IPS-NIHi11 (cell line): Measurements from ENCODE around the gene ZNF17.
"Not testable (repeated sequence)": the region's sequence is repeated elsewhere in the genome, so short reads cannot be mapped to it uniquely, and the experiment has no call there.

Source experiments
- DNase-seq: peaks from one replicate; pipeline ENCODE4 v3.0.0; 2012; ENCODE audit warnings: mixed read lengths, low spot score

ZNF17 gene

GRCh38 chr19:57410877-57411671, at the start of gene ZNF17:
Gene ZNF17, plus strand, starts transcription at chr19:57411161. Its CDS starts 2,455 bp downstream, at chr19:57413616.
- DNase-seq = peak; percentile 97

- DNase-seq = no peak
These were observed 48.5 kb upstream of the ZNF17 start for GRCh38 chr19:57362419-57362818.

DNA sequence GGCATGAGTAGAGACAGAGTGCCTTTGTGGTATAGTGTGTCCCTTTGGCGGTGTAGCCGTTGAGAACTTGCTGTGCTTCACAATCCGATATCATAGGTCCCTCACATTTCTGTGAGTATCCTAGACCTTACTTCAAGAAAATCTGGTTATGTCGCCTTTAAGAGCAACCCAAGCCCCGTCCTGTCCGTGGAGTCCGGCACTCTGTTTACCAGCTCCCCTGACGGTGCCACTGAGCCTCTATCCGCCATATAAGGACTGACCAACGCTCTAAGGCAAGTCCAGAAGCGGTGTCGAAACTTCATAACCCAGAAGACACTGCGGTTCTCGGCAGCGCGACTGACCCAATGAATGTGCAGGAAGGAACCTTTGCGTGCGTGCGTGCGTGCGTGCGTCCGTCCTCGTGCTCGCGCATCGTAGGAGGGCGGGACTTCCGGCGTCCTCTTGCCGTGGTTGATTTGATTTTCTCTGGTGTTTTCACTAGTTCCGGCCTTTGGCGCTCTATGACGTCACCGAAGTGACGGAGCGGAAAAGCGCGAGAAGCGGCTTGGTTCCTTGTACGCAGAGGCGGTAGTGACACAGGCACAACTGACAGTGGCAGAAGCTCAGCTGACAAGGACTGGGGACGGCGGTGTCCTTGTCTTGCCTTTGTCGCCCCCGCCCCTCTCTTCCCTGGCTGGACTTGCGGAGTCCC, 47.8 kb upstream of the ZNF17 start, which contains the start of the genes TRAPPC2B and ZNF547:
TSS of gene TRAPPC2B (plus strand) at position 555 of the 691 bp plus-strand sequence. CDS start 1,283 bp downstream, outside the sequence.
TSS of gene ZNF547 (plus strand) at position 555 of the 691 bp plus-strand sequence. CDS start 5,005 bp downstream, outside the sequence.
- DNase-seq = peak; percentile 96

DNA sequence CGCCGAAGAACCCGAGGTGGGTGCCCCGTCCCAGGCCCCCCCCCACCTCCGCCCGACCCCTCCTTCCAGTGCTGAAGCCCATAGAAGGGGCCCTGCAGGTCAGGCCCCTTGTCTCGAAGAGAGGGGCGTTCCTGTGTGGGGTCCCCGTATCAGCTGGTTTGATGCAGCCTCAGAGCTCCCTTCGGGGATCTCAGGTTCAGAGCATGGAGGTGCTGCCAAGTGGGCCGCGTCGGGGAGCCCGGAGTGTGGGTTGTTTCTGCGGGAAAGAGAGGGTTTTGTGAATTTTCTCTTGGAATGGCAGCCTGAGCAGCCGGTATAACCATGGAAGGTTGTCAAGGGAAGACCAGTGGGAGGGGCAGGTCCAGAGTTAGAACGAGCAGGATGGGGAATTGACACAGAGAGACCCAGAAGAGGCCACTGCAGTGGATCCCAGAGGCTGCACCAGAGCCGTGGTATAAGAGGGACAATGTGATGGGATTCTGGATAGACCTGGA, 47.2 kb upstream of the ZNF17 start:
- DNase-seq = no peak

- no peak for DNase-seq
These were observed 44.2 kb upstream of the ZNF17 start for GRCh38 chr19:57366776-57367175.

GRCh38 chr19:57374179-57374578, 36.8 kb upstream of the ZNF17 start:
- no peak for DNase-seq

- not testable (repeated sequence) for DNase-seq
These were observed 36.3 kb upstream of the ZNF17 start for GRCh38 chr19:57374647-57375046.

- DNase-seq = no peak
These were observed 34.8 kb upstream of the ZNF17 start for GRCh38 chr19:57376151-57376550.

GRCh38 chr19:57377498-57378146, 33.3 kb upstream of the ZNF17 start:
- no peak for DNase-seq

GRCh38 chr19:57380923-57381322, 30.0 kb upstream of the ZNF17 start:
- no peak for DNase-seq

DNA sequence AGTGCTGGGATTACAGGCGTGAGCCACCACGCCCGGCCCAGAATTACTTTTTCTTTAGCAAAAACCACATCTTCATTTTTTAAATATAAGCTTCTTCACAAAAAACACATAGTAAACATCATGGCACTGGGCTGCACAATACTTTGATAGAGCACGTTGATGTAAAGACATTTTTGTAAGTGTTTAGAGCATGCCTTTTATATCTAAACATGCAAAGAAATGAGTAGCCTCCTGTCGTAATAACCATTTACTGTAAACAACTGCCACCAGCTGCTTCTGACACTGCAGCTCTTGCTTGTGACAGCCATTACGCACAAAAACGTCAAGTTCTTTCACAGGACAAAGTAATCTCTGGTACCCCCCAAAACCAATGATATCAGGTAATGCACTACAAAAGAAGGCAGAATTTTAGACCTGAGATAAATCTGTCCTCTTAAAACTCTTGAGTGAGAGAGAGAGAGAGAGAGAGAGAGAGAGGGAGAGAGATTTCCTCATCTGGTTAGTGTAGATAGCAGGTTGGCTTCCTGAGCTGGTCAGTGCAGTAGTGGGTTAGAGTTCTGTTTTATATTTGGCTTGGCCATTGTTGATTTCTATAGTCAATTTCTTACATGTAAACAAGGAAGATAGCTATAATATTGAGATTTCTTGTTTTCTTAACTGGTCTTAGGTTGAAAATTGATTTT, 28.0 kb upstream of the ZNF17 start:
- DNase-seq = no peak

GRCh38 chr19:57389194-57389729, 21.7 kb upstream of the ZNF17 start:
- DNase-seq = no peak

- DNase-seq = peak; percentile 98
These were observed 21.0 kb upstream of the ZNF17 start, which contains the start of gene ZNF548 for GRCh38 chr19:57389730-57390598. Gene ZNF548, plus strand, starts transcription at chr19:57389854. Its CDS starts 246 bp downstream, at chr19:57390100.

GRCh38 chr19:57395710-57396109, 15.3 kb upstream of the ZNF17 start:
- DNase-seq = no peak

DNA sequence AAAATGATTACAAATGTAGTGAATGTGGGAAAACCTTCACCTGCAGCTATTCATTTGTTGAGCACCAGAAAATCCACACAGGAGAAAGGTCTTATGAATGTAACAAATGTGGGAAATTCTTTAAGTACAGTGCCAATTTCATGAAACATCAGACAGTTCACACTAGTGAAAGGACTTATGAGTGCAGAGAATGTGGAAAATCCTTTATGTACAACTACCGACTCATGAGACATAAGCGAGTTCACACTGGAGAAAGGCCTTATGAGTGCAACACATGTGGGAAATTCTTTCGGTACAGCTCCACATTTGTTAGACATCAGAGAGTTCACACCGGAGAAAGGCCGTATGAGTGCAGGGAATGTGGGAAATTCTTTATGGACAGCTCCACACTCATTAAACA, 12.1 kb upstream of the ZNF17 start:
- no peak for DNase-seq

- no peak for DNase-seq
These were observed 7.0 kb upstream of the ZNF17 start for GRCh38 chr19:57403737-57404563.

GRCh38 chr19:57406516-57407123, 4.3 kb upstream of the ZNF17 start:
- DNase-seq = peak; percentile 88

GRCh38 chr19:57419439-57419838, 8.5 kb downstream of the ZNF17 start:
- no peak for DNase-seq

GRCh38 chr19:57421037-57421436, 10.1 kb downstream of the ZNF17 start:
- DNase-seq = no peak
